RWPE2 (cell line): Measurements from ENCODE around the gene ZNF275.

Experiments
- ATAC-seq: fragments of 200-7000 bp; cut with Tn5 transposase; 3 replicates; pipeline ENCODE4 v1.9.1; 2021; ENCODE audit warnings: low read depth
- DNase-seq: peaks from one replicate; pipeline ENCODE4 v3.0.0-alpha.2; 2020; ENCODE audit warnings: low spot score
- H3K27ac ChIP-seq: fragments of 450-650 bp; 2 replicates; pipeline ENCODE4 v1.5.1; 2017; ENCODE audit warnings: mild to moderate bottlenecking; ENCODE audit not compliant: poor library complexity, severe bottlenecking
- H3K27me3 ChIP-seq: fragments of 250-450 bp; sonication (Bioruptor Pico); 2 replicates; pipeline ENCODE4 v1.5.1; 2021; ENCODE audit warnings: mild to moderate bottlenecking, moderate library complexity; ENCODE audit not compliant: insufficient read depth, poor library complexity, severe bottlenecking
- H3K36me3 ChIP-seq: fragments of 250-450 bp; sonication (Bioruptor Pico); 2 replicates; pipeline ENCODE4 v1.5.1; 2020; ENCODE audit warnings: low read depth, mild to moderate bottlenecking, moderate library complexity
- H3K4me1 ChIP-seq: fragments of 250-450 bp; sonication (Bioruptor Pico); 2 replicates; pipeline ENCODE4 v1.5.1; 2021; ENCODE audit warnings: mild to moderate bottlenecking, moderate library complexity; ENCODE audit not compliant: insufficient read depth, poor library complexity, severe bottlenecking
- H3K4me3 ChIP-seq: fragments of 250-450 bp; sonication (Bioruptor Pico); 2 replicates; pipeline ENCODE4 v1.5.1; 2021; ENCODE audit warnings: mild to moderate bottlenecking, moderate library complexity; ENCODE audit not compliant: severe bottlenecking
- H3K9me3 ChIP-seq: fragments of 250-450 bp; sonication (Bioruptor Pico); 2 replicates; pipeline ENCODE4 v1.5.1; 2021; ENCODE audit warnings: mild to moderate bottlenecking, moderate library complexity; ENCODE audit not compliant: severe bottlenecking
- TF ChIP-seq, protein P1 (sequence below): fragments of 450-650 bp; IDR thresholded peaks from one replicate; pipeline ENCODE4 v1.5.1; 2017; ENCODE audit warnings: mild to moderate bottlenecking, moderate library complexity; ENCODE audit not compliant: poor library complexity, severe bottlenecking

Gene ZNF275

DNA sequence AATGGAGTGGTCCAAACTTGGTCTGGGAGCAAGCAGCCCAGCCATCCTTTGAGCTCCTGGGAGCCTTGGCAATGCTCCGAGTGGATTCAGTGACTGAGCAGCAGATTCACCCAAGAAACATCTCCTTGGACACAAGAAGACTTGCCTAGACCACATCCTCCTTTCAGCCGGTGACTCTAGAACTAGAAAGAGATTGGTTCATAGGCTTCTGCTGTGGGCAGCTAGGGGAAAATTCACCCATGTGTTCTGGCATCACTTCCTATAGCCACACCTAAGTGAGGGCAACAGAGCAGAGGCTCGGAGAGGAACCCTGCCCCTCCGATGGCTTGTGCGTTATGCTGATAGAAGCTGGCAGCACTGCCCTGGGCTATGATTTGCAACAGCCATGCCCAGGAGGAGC lies 16.0 kb downstream of the ZNF275 start:
- H3K27me3 ChIP-seq = no peaks in the 10 kb centered on the region
- DNase-seq (no peak), ATAC-seq (no peak)
- H3K9me3 ChIP-seq = no peaks in the 10 kb centered on the region
- no peak overlapping the region for H3K27ac ChIP-seq
- no peak overlapping the region for H3K4me3 ChIP-seq
- H3K4me1 ChIP-seq = no peaks in the 10 kb centered on the region
- TF ChIP-seq, protein P1, sequence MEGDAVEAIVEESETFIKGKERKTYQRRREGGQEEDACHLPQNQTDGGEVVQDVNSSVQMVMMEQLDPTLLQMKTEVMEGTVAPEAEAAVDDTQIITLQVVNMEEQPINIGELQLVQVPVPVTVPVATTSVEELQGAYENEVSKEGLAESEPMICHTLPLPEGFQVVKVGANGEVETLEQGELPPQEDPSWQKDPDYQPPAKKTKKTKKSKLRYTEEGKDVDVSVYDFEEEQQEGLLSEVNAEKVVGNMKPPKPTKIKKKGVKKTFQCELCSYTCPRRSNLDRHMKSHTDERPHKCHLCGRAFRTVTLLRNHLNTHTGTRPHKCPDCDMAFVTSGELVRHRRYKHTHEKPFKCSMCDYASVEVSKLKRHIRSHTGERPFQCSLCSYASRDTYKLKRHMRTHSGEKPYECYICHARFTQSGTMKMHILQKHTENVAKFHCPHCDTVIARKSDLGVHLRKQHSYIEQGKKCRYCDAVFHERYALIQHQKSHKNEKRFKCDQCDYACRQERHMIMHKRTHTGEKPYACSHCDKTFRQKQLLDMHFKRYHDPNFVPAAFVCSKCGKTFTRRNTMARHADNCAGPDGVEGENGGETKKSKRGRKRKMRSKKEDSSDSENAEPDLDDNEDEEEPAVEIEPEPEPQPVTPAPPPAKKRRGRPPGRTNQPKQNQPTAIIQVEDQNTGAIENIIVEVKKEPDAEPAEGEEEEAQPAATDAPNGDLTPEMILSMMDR = no peak
- H3K36me3 ChIP-seq = no peaks in the 10 kb centered on the region

DNA sequence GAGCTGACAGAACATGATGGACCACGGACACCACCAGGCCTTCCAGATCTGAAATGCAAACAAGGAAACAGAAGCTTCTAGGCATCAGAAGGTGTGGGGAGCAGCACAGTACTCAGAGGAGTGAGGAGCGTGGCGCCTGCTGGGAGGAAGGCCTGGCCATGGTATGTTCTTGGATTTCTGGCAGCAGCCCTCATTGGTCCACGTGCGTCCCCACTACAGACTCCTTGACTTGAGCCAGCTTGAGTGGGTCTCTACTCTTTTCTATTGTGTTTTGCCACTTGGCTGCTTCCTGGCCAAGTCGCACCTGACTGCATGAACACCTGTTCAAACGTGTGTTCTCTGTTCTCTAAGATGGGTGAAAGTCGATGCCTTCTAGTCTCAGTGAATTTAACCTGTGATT lies 18.0 kb downstream of the ZNF275 start:
- Histone ChIP-seq H3K27ac (no peak overlapping the region), H3K4me1 (no peaks in the 10 kb centered on the region), H3K27me3 (no peaks in the 10 kb centered on the region), H3K4me3 (no peak overlapping the region), H3K9me3 (no peaks in the 10 kb centered on the region), H3K36me3 (no peaks in the 10 kb centered on the region)
- DNase-seq (no peak), ATAC-seq (no peak)
- TF ChIP-seq, protein P1 = no peak

DNA sequence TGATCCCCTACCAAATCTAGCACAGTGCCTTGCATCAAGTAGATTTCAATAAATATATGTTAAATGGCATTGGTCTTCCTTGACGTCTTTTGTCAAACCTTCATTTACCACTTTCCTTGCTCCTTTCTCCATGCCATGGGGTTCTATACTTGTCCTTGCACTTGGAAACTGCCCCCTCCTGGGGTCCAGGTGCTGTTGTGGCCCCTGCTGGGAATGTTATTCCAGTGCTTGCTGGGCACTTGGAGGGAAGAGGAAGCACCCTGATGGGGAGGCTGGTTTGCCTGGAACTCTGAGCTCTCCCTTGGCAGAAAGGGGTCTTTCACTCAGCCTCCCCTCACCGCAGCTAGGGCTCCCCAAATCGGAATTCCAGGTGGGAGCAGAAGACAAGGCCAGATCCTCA lies 18.9 kb downstream of the ZNF275 start:
- H3K4me1 ChIP-seq = no peaks in the 10 kb centered on the region
- no peaks in the 10 kb centered on the region for H3K36me3 ChIP-seq
- H3K27ac ChIP-seq = no peak overlapping the region
- DNase-seq = no peak
- ATAC-seq = no peak
- no peaks in the 10 kb centered on the region for H3K9me3 ChIP-seq
- H3K4me3 ChIP-seq = no peak overlapping the region
- no peaks in the 10 kb centered on the region for H3K27me3 ChIP-seq
- TF ChIP-seq, protein P1 = no peak

DNA sequence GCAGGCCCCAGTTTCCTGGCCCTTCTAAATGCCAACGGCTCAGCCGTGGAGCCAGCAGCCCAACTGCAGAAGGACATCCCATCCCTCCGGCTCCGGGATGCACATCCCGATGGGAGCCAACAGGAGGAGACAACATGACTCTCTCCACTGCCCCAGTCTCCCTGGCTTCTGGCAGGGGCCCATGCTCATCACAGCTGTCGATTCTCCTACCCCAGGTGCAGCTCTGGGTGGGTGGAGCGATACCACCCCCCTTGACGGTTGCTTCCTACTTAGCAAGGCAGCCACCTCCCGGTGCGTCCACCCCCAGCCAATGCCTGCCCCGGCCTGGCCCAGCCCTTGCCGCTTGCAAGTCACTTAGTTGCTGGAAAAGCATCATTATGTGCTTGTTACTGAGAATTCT lies 19.5 kb downstream of the ZNF275 start:
- no peaks in the 10 kb centered on the region for H3K36me3 ChIP-seq
- H3K4me3 ChIP-seq = no peak overlapping the region
- H3K4me1 ChIP-seq = no peaks in the 10 kb centered on the region
- TF ChIP-seq, protein P1 = no peak
- H3K27ac ChIP-seq = no peak overlapping the region
- ATAC-seq (no peak), DNase-seq (no peak)
- no peaks in the 10 kb centered on the region for H3K9me3 ChIP-seq
- no peaks in the 10 kb centered on the region for H3K27me3 ChIP-seq

DNA sequence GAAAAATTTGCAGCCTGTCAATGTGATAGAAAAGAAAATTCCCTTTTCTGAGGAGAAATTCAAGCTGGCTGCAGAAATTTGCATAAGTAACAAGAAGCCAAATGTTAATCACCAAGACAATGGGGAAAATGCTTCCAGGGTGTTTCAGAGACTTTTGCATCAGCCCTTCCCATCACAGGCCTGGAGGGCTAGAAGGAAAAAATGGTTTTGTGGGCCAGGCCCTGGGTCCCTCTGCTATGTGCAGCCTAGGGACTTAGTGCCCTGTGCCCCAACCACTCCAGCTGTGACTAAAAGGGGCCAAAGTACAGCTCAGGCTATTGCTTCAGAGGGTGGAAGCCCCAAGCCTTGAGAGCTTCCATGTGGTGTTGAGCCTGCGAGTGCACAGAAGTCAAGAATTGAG lies 23.9 kb downstream of the ZNF275 start:
- H3K27me3 ChIP-seq = no peaks in the 10 kb centered on the region
- no peak overlapping the region for H3K27ac ChIP-seq
- no peak for ATAC-seq
- no peak for DNase-seq
- TF ChIP-seq, protein P1 = no peak
- H3K9me3 ChIP-seq = no peaks in the 10 kb centered on the region
- H3K36me3 ChIP-seq = no peaks in the 10 kb centered on the region
- no peak overlapping the region for H3K4me3 ChIP-seq
- no peaks in the 10 kb centered on the region for H3K4me1 ChIP-seq
